Left renal cortex interstitium (tissue), 4 donors: ENCODE data around the gene ZSWIM6. TPM values are rescaled to one million over a fixed set of nuclear protein-coding genes. Genes with fewer than 3 reads are reported as not detected.

Experiments used
- DNase-seq, 4 donors: peaks; one replicate each; pipeline ENCODE4 v3.0.0-alpha.2; 2013; ENCODE audit warnings: low read depth in 4 of 4, low spot score in 2 of 4, missing footprints in 1 of 4
- polyA plus RNA-seq, 4 donors: library from polyadenylated mRNA; unstranded; fragments of 120-200 nt; gene quantifications; one replicate each; pipeline ENCODE4 v1.2.1, GENCODE V29; 2013; ENCODE audit not compliant: insufficient read length in 4 of 4

Gene ZSWIM6
- polyA plus RNA-seq: 10 to 100 TPM; 22.3 to 35.4 (median 26.9) TPM

DNA sequence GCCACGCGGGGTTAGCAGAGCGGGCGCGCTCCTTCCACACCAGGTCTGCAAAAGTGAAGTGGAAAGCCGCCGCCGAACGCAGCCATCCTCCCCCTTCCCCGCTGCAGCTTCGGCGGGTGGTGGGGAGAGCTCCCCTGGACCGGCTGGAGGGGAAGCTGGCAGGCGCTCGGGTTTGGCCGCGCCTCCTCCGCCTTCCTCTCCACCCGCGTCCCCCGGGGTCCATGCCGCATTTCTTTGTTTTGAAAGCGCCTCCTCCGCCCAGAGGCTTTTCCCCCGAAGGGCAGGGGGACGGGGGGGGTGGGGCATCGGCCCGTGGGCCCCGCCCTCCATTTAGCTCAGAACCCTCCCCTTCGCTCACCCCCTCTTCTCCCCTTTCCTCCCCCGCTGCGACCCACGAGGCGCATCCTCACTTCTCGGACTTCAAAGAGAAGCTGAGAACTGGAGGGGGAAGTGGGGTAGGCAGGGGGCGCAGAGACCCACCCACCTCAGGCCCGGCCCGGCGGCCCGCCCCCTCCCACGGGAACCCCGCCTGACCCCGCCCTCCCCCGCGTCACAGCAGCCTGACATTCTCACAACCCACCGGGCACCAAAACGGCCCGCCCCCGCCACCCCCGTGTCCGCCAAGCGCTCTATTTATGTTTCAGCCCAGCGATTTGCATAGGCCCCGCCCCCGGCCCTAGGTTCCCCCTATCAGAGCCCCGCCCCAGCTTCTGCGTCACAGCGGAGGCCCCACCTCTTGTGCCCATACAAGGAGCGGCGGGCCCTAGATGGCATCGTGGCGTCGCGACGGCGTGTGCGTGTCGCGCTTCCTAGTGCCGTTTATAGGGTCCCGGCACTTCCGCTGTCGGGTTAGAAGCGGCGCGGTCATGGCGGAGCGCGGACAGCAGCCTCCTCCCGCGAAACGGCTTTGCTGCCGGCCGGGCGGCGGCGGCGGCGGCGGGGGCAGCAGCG, at the start of gene ZSWIM6:
TSS of gene ZSWIM6 (plus strand) at position 852 of the 951 bp plus-strand sequence. CDS start at position 867, 15 bp downstream.
- peak in 3 of 4 donors; percentile 95 to 98 (median 97) for DNase-seq

DNA sequence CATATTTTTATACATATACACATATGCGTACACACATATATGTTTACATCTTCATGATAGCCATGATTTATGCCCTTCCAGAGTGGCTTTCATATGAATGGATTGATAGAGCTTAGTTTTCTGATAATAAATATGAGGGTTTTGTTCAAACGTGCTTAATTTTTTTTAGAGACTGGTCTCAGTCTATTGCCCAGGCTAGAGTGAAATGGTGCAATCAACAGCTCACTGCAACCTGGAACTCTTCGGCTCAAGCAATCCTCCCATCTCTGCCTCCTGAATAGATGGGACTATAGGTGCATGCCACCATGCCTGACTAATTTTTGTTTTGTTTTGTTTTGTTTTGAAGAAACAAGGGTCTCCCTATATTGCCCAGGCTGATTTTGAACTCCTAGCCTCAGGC, 48.6 kb upstream of the ZSWIM6 start:
- DNase-seq: no peak

DNA sequence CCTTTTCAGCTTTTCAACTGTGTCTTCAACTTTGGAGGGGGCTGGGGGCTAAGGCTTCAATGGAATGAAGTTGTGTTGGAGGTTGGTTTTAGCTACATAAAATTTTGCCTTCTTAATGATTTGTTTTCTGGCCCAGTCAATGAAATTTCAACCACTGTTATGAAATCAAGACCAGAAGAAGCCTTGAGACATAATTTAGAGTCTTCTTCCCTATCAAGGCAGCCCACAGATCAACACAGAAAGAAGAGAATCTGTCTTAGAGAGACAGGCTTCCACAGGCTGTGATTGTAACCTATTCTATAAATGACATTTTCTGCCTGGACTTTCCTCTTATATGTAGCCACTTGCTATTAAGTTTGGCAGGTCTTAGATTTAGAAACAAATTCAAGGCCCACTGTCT, 46.5 kb upstream of the ZSWIM6 start:
- DNase-seq: no peak

DNA sequence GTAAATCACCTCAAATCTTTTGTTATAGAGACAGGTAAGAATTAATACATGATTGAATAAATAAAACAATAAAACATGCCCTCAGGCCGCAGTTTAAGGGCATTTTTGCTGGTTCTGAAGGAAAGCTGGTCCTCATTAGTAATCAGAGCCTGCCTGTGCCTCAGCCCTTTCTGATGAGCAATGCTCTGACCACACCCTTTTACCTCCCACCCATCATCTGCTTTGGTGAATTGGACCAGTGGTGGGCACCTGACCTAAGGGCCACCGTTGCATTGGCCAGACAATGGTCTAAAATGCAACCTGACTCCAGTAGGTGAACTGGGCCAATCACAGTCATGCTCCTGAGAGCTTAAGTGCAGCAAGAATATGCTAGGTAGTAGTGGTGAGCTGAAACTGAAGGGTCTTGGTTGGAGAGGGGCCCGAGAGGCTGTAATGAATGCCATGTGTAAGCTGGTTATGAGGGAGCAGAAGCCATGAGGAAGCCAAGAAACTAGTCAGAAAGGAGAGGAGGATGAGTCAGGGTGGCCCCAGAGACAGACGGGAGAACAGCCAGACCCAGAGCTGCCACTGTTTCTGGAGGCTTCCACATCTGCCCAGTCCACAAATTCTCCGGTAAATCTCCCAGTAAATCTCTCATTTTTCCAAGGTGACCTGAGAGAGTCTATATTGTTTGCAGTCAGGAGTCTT, 45.5 kb upstream of the ZSWIM6 start:
- DNase-seq: no peak

DNA sequence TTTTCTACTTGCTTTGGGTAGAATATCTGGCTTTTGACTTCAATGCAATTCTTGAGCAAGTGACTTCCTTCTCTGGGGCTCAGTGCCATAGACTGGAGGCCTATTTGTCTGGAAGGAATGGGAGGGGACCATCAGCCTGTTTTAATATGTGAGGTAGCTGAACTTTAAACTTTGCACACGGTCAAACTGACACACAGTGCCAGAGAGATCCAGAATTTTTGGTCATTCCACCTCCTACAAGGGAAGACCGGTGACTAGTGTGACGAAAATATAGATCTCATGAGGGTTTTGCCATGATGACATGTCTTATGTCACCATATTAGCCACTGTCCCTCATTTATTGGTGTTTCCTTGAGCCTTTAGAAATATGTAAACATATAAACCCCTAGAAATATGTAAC, 44.6 kb upstream of the ZSWIM6 start:
- no peak for DNase-seq

DNA sequence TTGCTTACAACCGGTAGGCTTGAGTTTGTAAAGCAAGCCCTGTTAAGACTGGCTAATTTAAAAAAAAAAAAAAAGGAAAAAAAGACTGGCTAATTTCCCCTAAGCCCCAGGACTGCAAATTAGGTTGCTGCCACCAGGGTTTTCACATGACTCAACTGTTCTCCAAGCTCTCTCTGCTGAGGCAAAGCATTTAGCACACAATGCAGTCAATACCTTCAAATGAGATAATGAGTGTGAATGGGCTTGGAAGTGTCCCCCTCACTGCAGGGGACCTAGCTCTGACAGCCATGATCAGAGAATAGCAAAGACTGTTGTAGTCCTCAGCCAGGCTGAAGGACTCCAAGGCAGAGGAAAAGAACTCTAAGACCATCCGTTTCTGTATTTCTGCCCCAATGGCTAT, 42.8 kb upstream of the ZSWIM6 start:
- DNase-seq: no peak

DNA sequence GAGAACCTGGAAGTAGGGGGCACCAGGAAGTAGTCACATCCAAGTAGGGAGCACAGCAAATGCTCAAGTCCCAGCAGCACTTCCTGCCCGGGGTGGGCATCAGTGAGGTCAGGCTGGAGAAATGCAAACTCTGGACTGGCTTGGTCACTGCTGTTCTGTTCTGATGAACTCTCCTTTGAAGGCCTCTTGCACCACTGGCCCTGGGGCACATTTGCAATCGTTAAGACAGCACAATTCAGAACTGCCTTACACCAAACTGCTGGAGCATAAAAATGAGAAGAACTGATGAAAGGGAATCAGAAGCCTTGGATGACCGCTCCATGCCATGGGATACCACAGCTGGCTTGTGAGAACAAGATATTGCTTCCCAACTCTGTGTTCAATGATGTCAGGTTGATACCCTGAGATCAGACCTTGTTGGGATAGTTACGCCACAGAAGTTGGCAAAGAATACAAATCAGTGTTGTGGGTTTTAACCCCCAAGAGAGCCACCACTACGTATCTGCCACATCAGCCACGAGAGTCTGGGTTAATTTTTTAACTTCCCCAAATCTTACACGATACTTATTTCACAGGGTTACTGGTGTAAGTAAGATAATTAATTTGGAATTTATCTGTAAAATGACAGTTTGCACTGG, 42.3 kb upstream of the ZSWIM6 start:
- no peak for DNase-seq

DNA sequence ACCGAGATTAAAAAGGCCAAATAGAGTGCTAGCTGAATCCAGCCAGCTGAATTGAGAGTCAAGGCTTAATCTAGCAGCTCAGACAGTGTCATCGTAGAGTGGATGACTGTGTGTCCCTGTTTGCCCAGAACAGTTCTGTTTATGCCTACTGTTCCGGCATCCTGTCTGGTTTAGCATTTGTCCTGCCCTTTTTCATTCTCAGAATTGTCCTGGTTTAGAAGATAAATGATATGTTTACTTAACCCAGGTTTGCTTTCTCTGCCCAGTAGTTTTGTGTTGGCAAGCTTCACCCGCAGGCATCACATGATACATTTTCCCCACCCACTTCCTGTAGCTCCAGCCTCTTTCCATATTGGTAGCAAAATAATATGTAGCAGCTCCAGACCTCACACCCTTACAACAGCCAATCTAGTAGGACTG, 41.3 kb upstream of the ZSWIM6 start:
- DNase-seq: no peak

DNA sequence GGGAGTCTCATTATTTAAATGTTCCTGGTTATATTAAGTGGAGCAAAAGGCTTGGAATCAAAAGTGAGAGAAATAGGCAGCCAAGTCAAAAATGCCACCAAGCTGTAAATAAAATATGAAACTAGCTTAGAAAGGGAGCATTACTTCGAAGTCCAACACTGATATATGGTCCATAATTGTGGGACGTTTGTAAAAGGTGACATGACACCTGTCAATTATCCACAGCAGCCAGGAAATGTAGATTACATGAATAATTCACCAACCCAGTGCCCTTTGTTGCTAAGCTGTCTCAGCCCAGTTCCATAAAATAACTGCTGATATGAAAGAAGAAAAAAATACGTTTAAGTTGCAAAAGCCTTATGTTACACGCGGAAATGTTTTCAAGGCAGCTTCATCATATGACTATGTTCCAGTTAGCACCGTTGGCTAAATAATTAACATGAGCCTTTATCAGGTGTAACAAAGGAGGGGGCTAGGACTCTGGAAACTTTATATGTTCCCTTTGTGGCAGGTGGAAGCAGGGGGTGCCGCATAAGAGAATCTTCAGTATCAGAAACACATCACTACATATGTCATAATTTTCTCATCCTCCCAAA, 39.9 kb upstream of the ZSWIM6 start:
- DNase-seq: no peak

DNA sequence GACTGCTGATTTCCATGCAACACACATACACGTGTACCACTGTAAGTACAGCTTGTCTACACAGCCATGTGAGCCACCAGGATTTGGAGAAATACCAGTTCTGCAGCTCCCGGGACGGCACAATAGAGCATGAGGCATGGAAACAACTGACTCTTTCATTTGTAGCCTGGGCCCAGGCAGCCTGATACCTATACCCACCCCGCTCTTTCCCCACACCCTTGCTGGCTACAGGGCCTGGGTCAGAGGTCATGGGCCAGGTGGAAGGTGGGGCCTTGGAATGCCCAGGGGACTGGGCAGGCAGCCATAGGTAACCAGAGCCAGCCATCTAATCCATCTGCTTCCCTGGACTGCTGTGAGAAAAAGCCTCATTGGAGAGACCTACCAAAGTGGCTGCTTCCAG, 39.0 kb upstream of the ZSWIM6 start:
- no peak for DNase-seq

DNA sequence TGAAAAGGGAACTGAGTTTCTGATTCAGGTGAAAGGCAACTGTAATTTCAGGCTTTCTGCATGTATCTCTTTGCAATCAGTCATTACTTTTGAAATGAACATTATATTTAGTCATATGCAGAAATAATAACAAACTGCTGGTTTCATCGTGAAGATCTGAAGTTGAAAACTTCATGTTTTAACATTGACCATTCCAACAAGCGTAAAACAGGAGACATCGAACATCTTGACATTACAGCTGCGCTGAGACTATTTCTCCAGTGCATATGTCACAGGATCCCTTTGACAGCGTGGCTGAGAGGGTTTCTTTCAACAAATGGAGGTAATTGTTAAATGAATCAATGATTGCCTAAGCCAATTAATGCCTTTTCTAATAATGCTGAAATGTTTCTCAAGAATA, 38.2 kb upstream of the ZSWIM6 start:
- no peak for DNase-seq

DNA sequence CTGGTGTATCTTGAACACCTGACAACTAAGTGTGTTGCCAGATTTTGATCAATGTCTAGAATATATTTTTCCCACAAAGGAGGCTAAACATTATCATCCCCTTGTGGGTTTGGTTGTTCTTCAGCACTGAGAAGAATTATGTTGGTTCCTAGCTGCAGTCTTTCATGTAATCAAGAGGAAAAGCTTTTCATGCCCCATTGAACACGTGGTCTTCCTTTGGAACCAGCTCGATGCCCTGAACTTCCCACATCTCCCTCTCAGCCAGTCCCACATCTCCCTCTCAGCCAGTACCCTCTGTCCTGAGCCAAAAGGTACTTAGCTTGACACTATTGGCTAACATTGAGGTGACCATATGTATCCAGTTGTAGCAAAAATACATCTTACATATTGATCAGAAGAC, 36.7 kb upstream of the ZSWIM6 start:
- DNase-seq: no peak

DNA sequence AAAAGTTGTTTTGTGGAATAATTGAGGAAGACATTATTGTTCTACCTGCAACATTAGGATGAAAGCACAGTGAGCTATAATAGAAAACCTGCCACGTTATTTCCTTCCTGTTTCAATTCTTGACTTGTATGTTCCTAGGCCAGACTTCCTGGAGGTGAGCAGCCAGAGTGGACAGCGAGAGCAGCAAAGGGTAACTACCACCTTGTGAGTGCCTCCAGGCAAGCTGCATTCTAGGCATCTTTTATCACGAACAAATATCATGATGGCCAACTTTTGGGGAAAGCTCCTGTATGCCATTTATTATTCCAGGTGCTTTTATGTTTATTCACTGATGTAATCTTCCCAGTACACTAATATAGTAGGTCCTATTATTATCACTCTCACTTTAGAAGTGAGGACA, 34.0 kb upstream of the ZSWIM6 start:
- DNase-seq: no peak

DNA sequence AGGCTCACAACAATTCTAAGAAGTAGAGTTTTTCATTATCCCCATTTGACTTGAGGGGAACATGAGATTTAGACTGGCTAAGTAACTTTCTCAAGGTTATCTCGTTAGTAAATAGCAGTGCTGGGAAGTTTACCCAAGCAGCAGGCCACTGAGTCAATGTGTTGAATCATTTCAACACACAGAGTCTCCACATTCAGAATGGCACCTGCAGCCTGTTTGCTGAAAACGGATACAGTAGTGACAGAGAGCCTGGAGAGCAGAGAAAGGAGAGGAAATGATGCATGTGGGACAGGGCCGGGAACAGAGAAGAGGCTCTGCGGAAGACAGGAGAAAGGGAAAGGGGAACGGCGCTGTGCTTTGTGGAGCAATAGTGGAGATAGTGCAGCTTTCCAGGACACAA, 33.5 kb upstream of the ZSWIM6 start:
- DNase-seq: no peak

DNA sequence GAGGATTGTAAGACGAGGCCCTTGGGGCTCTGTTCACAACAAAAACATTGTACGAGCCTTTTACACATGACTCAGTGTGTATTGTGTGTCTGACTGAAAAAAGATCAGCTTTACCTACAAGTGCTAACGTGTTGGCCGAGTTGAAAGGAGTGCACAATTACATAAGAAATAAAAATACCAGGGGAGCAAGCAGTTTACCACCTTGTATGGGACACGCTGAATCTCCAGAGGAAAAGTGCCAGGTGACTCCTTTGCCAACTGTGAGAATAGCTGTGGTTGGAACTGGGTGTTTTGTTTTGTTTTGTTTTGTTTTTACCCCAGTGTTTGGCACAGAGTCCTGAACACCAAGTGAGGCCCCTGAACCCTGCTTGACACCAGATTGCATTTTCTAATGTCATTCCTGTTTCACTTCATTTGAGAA, 32.8 kb upstream of the ZSWIM6 start:
- DNase-seq: no peak

DNA sequence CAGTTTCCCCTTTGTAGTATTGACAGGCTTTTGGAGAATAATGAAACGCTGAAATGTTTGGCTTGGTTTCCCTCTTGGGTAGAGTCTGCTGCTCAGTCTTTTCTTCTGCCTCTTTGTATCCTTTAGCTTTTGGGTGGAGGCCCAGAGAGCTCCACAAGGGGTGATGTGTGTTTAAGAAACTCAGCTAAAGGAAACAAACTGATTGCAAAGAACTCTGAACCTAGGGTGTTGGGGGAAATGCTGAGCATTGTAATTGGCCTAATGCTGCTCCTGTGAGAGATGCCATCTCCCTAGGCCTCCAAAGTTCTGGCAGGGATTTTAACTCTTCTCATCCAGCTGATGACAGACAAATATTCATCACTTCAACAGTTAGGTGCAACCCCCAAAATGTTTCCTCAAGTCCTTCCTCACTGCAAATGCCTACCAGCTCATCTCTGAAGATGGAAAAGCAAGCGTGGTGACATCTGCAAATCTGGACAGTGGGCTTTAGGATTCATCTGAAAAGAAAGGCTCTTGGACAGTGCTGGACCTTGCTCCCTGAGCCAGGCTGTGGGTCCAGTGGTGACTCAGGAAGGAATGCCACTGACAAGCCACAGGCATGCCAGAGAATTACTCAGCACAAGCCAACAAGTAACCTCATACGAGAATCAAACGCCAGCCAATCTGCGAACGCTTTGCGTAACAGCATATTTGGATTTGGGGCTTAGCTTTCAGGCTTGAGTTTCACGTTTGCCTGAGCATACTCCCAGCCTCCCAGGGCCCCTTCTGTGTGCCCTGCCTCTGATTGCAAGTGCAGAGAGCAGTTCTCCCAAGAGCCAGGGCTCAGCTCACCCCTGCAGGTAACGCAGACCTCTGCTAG, 30.5 kb upstream of the ZSWIM6 start:
- no peak for DNase-seq

DNA sequence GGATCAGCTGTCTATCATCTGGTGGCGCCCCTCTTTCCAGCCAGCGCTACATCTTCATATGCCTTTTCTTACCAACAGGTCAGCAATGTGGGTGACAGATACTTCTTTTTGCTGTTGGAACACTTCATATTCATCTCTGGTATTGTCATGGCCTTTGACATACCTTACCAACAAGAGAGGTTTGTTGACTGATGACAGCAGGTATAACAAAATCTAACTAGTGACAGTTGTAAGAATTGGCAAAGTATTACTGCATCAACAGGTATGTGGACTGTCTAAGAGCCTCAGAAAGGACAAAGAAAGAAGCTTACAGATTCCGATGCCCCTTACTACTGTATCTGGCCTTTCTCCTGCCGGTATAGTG, 29.9 kb upstream of the ZSWIM6 start:
- DNase-seq: no peak

DNA sequence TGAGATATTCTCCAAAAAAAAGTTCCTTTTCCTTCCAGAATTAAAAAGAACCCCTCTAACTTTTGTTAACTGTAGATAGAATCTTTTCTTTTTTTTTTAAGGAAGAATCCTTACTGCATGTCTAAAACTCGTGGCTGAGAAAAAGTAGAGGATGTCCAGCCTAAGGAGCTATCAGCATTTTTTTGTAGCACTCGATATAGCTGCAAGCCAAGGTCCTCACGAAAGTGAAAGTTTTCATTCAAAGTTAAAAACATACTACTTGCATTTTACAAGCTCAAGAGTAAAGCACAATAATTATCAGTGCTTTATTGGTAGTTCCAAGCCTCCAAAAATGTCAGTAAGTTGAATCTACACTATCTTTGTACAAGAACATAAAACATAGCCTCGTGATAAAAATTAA, 28.7 kb upstream of the ZSWIM6 start:
- no peak for DNase-seq

DNA sequence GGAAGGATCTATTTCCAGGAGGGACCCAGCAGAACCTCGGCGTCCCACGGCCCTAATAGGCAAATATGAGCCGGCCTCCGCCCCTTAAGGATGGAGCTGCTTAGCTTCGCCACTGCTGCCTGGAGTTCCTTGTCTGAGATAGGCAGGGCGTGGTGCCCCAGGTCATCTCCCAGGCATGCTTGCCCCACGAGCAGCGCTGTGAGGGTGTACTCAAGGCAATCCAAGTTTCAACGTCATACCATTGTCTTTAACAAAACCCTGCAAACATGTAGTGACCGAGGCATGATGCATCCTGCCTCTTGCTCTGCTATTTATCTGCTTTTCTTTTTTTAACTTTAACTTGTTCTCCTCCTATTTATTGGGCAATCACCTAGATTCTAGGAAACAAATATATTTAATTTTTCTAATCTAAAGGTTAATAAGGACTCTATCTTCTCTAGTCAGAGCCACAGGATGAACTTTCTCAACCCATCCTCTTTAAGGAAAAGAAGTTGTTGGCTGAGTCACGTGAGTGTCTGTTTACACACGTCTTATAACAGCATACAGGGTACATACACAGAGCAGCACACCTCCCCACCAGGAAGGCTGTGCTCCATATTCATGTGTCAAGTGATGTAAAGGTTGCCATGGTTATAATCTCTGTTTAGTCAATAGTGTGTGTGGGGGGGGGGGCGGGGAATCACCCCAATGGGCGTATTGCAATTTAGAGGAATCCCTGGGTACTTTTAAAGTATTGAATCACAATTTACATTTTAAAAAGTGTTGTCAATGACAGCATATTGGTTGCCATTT, 27.3 kb upstream of the ZSWIM6 start:
- DNase-seq: no peak
